IPS DF 6.9 (cell line): ENCODE data around the gene MEIOSIN.
"Not testable (repeated sequence)": the region's sequence is repeated elsewhere in the genome, so short reads cannot be mapped to it uniquely, and the experiment has no call there.

ENCODE experiments used
- DNase-seq: peaks from one replicate; pipeline ENCODE4 v3.0.0-alpha.2; 2013; ENCODE audit warnings: low read depth, low spot score
- H3K27ac ChIP-seq: one replicate; pipeline ENCODE4 v1.5.1; 2013; ENCODE audit warnings: low read length, control low read depth
- H3K27me3 ChIP-seq: 2 replicates; pipeline ENCODE4 v1.6.1; 2013; ENCODE audit warnings: mild to moderate bottlenecking, low read length; ENCODE audit not compliant: control insufficient read depth, insufficient read depth
- H3K36me3 ChIP-seq: 2 replicates; pipeline ENCODE4 v1.6.1; 2013; ENCODE audit warnings: low read length; ENCODE audit not compliant: control insufficient read depth, insufficient read depth
- H3K4me1 ChIP-seq: 2 replicates; pipeline ENCODE4 v1.6.1; 2013; ENCODE audit warnings: low read length; ENCODE audit not compliant: control insufficient read depth, insufficient read depth
- H3K4me3 ChIP-seq: 2 replicates; pipeline ENCODE4 v1.5.1; 2013; ENCODE audit warnings: mild to moderate bottlenecking, low read length
- H3K9me3 ChIP-seq: 2 replicates; pipeline ENCODE4 v1.6.1; 2013; ENCODE audit warnings: low read length, inconsistent platforms; ENCODE audit not compliant: control insufficient read depth, insufficient read depth
- WGBS: extraction: QIAGEN DNeasy Blood & Tissue Kit; methylation state at CpG from one replicate; pipeline ENCODE4 v1.1.7; 2013; ENCODE audit warnings: mixed read lengths, missing lambda C conversion rate; ENCODE audit not compliant: insufficient read length, insufficient coverage; 5-methylcytosine and 5-hydroxymethylcytosine counted together

The MEIOSIN gene

DNA sequence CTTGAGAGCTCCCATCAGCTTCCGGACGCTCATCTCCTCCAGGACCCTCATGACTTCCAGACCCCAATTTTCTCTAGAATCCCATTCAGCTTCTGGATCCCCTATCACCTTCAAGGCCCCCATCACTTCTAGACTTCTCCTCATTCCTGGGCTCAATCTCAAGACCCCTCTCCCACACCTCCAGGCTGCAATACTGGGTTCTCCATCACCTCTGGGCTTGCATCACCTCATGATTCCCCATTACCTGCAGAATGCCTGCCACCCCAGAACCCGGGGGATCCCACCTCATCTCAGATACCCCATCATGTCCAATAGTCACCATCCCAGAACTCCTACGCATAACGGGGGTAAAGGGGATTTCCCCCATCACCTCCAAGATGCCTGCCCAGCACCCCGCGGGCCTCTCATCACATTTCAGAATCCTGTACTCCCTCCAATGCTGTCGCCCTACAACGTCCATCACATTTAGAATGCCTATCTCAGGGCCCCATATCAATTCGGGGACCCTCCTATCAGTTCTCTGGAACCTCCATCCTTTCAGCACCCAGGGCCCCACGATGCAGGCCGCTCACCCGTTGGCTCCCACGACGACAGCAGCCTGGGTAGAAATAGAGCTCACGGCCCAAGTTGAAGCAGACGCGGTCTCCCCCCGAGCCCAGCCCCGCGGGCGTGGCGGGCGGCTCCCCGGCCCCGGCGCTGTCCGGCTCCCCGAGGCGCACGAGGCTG is 58.7 kb downstream of the MEIOSIN start:
- no peaks in the 10 kb centered on the region for H3K27me3 ChIP-seq
- no peak for DNase-seq
- peaks cover 17% of the 10 kb centered on the region for H3K36me3 ChIP-seq
- no peaks in the 10 kb centered on the region for H3K4me1 ChIP-seq
- no CpG with 5 or more reads among the region's 31 CpGs for WGBS
- H3K4me3 ChIP-seq, result peak overlapping the region; percentile 95
- H3K27ac ChIP-seq, result no peak overlapping the region
- H3K9me3 ChIP-seq, result no peaks in the 10 kb centered on the region

- H3K4me3 ChIP-seq, result peak within 1 kb of the TSS; percentile 95
- peaks cover 13% of the 10 kb centered on the region for H3K36me3 ChIP-seq
- WGBS, result no CpG with 5 or more reads among the region's 86 CpGs
- H3K9me3 ChIP-seq, result no peaks in the 10 kb centered on the region
- DNase-seq, result peak; percentile 100
- no peaks in the 10 kb centered on the region for H3K27me3 ChIP-seq
- H3K4me1 ChIP-seq, result no peaks in the 10 kb centered on the region
- no peak within 1 kb of the TSS for H3K27ac ChIP-seq
These were observed 59.4 kb downstream of the MEIOSIN start, which contains the start of gene DMWD for GRCh38 chr19:45792470-45793177. Gene DMWD, minus strand, starts transcription at chr19:45792845. Its CDS starts 89 bp downstream, at chr19:45792756.

- H3K27ac ChIP-seq, result no peak overlapping the region
- H3K36me3 ChIP-seq, result peaks cover 11% of the 10 kb centered on the region
These were observed 59.9 kb downstream of the MEIOSIN start for GRCh38 chr19:45793178-45793564.

GRCh38 chr19:45793876-45794275 is 60.6 kb downstream of the MEIOSIN start:
- no peak overlapping the region for H3K4me3 ChIP-seq
- H3K27ac ChIP-seq, result no peak overlapping the region
- no peaks in the 10 kb centered on the region for H3K9me3 ChIP-seq
- H3K27me3 ChIP-seq, result no peaks in the 10 kb centered on the region
- H3K4me1 ChIP-seq, result no peaks in the 10 kb centered on the region
- no CpG with 5 or more reads among the region's 6 CpGs for WGBS
- H3K36me3 ChIP-seq, result peaks cover 7% of the 10 kb centered on the region; the same call in 1 of the 2 replicates
- DNase-seq, result no peak

More at GRCh38 chr19:45793178-45793564, 59.9 kb downstream of the MEIOSIN start:
- Histone ChIP-seq H3K4me3 (no peak overlapping the region), H3K9me3 (no peaks in the 10 kb centered on the region), H3K27me3 (no peaks in the 10 kb centered on the region), H3K4me1 (no peaks in the 10 kb centered on the region)
- no peak for DNase-seq
- no CpG with 5 or more reads among the region's 3 CpGs for WGBS

DNA sequence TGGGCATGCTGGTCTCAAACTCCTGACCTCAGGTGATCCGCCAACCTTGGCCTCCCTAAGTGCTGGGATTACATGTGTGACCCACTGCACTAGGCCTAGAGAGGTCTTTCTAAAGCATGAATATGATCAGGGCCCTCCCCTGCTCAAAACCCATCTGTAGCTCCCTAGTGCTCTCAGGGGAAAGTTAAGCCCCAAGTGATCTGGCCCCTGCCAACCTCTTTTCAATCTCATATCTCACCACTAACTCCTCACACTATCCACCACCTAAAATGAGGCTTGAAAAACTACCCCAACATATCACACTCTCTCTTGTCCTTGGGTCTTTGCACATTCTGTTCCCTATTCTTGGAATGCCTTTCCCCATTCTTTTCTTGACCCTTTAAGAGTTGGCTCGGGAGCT is 61.4 kb downstream of the MEIOSIN start:
- no peak for DNase-seq
- no CpG with 5 or more reads among the region's 2 CpGs for WGBS
- Histone ChIP-seq H3K36me3 (no peaks in the 10 kb centered on the region), H3K4me1 (no peaks in the 10 kb centered on the region), H3K9me3 (no peaks in the 10 kb centered on the region), H3K27ac (no peak overlapping the region), H3K27me3 (no peaks in the 10 kb centered on the region), H3K4me3 (no peak overlapping the region)

DNA sequence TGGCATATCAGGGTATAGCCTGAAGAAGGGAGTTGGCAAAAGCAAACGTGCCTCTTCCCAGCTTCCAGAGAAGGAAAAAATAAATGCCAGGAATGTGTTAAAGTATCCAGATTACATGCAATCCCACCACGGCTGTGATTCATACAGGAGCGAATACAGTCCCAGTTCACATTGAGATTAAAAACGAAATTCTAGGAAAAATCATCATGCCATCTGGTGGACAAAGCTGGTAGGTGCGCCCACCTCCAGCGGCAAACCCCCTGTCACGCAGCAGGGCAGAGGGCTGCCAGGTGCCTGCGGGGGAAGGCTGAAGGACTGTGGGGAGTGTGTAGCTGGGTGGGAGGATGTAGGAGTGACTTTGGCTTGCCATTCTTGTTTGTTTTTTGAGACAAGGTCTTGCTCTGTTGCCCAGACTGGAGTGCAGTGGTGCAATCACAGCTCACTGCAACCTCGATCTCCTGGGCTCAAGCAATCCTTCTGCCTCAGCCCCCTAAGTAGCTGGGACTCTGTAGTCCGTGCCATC is 65.8 kb downstream of the MEIOSIN start:
- H3K36me3 ChIP-seq, result no peaks in the 10 kb centered on the region; the same call in 1 of the 2 replicates
- H3K27me3 ChIP-seq, result no peaks in the 10 kb centered on the region
- no peaks in the 10 kb centered on the region for H3K9me3 ChIP-seq
- DNase-seq, result no peak
- no peak overlapping the region for H3K4me3 ChIP-seq
- H3K27ac ChIP-seq, result no peak overlapping the region
- no CpG with 5 or more reads among the region's 10 CpGs for WGBS
- no peaks in the 10 kb centered on the region; the same call in 1 of the 2 replicates for H3K4me1 ChIP-seq

GRCh38 chr19:45799541-45799940 is 66.3 kb downstream of the MEIOSIN start:
- not testable (repeated sequence) for H3K27ac ChIP-seq
- WGBS, result no CpG with 5 or more reads among the region's 5 CpGs

DNA sequence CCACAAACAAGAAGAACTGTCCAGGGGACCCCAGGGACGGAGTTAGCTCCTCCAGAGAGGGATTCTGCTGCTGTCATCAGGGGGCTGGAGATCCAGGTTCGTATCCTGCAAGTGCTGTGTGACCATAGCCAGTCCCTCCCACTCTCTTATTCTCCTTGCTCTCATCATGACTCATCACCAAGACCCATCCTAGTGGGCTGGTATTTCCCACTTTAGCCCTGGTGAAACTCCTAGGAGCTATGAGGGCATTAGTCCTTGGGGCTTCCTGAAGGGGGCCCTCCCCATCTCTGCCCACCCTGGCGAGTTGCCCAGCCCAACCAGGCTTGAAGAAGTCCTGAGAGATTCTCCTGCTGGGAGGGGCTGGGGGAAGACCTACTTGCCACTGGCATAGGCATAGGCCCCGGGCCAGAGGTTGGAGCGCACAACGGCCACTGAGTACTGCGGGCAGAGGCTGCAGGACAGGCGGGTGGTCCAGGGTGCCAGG is 66.9 kb downstream of the MEIOSIN start:
- H3K36me3 ChIP-seq, result no peaks in the 10 kb centered on the region; the same call in 1 of the 2 replicates
- no peak overlapping the region for H3K27ac ChIP-seq
- peaks cover 2% of the 10 kb centered on the region; the same call in 1 of the 2 replicates for H3K4me1 ChIP-seq
- DNase-seq, result no peak
- no peaks in the 10 kb centered on the region for H3K9me3 ChIP-seq
- H3K27me3 ChIP-seq, result no peaks in the 10 kb centered on the region
- no CpG with 5 or more reads among the region's 8 CpGs for WGBS
- H3K4me3 ChIP-seq, result no peak overlapping the region

More at GRCh38 chr19:45799541-45799940, 66.3 kb downstream of the MEIOSIN start:
- DNase-seq, H3K27me3 ChIP-seq, H3K4me3 ChIP-seq, H3K36me3 ChIP-seq, H3K9me3 ChIP-seq, H3K4me1 ChIP-seq: not testable (repeated sequence)

DNA sequence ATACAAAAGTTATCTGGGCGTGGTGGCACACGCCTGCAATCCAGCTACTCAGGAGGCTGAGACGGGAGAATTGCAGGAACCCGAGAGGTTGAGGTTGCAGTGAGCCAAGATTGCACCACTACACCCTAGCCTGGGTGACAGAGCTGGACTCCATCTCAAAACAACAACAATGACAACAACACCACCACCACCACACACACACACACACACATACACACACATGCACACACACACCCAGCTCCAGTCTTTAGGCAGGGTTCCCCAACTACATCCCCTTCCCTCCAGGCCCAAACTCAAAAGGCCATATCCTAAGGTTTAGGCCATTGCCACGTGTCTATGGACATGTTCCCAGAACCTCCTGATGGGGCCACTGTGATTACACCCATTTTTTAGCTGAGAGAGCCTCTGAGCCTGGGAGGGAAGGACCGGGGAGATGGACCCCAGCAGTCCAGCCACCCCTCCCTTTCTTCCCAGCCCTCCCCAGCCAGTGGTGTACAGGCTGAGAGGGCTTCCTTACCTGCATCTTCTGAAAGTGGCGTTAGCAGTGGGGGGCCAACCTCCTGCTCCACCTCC is 68.5 kb downstream of the MEIOSIN start:
- no peaks in the 10 kb centered on the region; the same call in 1 of the 2 replicates for H3K36me3 ChIP-seq
- no peak overlapping the region for H3K27ac ChIP-seq
- peaks cover 2% of the 10 kb centered on the region; the same call in 1 of the 2 replicates for H3K4me1 ChIP-seq
- no peak overlapping the region for H3K4me3 ChIP-seq
- no peaks in the 10 kb centered on the region for H3K9me3 ChIP-seq
- WGBS, result no CpG with 5 or more reads among the region's 7 CpGs
- no peaks in the 10 kb centered on the region for H3K27me3 ChIP-seq
- DNase-seq, result no peak
